HG02884 (cell line): Measurements from ENCODE around the gene ANKRD55.

Source experiments
- ATAC-seq: cut with Tn5 transposase; IDR thresholded peaks from one replicate; pipeline ENCODE4 v1.9.1; 2021; ENCODE audit warnings: mild to moderate bottlenecking, moderate library complexity; ENCODE audit not compliant: unreplicated experiment

ANKRD55 gene

GRCh38 chr5:56055859-56056258 is 177.3 kb downstream of the ANKRD55 start:
- ATAC-seq, result no peak

- no peak for ATAC-seq
These were observed 177.8 kb downstream of the ANKRD55 start for GRCh38 chr5:56055287-56055686.

- ATAC-seq, result no peak
These were observed 178.5 kb downstream of the ANKRD55 start for GRCh38 chr5:56054666-56055065.

- no peak for ATAC-seq
These were observed 179.8 kb downstream of the ANKRD55 start for GRCh38 chr5:56053363-56053762.

GRCh38 chr5:56052735-56053134 is 180.4 kb downstream of the ANKRD55 start:
- no peak for ATAC-seq

GRCh38 chr5:56050551-56051255 is 182.4 kb downstream of the ANKRD55 start:
- no peak for ATAC-seq
